HG02840 (cell line): ENCODE results near the gene TNNT2.

Experiments used
- ATAC-seq: cut with Tn5 transposase; IDR thresholded peaks from one replicate; pipeline ENCODE4 v1.9.1; 2021; ENCODE audit warnings: mild to moderate bottlenecking, moderate library complexity, moderate number of reproducible peaks; ENCODE audit not compliant: unreplicated experiment, low FRiP score

The TNNT2 gene

GRCh38 chr1:201336711-201337450, 40.6 kb downstream of the TNNT2 start:
- no peak for ATAC-seq

- ATAC-seq: no peak
Observed at GRCh38 chr1:201335901-201336300, 41.6 kb downstream of the TNNT2 start.

DNA sequence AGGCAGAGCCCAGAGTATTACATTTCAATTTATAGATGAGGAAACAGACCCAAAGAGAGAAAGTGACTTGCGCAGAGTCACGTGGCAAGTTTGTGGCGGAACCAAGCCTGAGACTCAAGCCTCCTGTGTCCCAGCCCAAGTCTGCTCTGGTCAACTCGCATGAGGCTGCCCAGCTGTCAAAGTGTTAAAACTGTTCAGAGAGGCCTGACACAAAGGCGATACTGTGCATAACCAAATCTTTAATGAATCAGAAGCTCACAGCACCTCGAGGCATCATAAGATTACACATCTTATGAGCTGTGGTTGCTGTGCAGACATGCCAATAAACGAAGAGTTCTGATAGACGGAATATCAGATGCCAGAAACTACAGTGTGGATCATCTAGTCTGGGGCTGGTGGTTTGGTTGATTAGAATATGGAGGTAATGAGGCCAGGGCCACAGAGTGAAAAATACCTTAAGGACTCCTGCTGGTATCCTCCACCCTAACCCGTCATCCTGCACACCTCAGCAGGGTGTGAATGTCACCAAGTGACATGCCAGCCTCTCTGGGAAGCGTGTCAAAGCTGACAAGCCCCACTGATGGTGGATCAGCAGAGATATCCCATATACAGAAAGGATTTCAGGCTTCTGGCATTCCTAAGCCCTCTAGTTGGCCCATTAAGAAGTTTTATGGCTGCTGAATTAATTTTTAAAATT, 42.2 kb downstream of the TNNT2 start:
- no peak for ATAC-seq

DNA sequence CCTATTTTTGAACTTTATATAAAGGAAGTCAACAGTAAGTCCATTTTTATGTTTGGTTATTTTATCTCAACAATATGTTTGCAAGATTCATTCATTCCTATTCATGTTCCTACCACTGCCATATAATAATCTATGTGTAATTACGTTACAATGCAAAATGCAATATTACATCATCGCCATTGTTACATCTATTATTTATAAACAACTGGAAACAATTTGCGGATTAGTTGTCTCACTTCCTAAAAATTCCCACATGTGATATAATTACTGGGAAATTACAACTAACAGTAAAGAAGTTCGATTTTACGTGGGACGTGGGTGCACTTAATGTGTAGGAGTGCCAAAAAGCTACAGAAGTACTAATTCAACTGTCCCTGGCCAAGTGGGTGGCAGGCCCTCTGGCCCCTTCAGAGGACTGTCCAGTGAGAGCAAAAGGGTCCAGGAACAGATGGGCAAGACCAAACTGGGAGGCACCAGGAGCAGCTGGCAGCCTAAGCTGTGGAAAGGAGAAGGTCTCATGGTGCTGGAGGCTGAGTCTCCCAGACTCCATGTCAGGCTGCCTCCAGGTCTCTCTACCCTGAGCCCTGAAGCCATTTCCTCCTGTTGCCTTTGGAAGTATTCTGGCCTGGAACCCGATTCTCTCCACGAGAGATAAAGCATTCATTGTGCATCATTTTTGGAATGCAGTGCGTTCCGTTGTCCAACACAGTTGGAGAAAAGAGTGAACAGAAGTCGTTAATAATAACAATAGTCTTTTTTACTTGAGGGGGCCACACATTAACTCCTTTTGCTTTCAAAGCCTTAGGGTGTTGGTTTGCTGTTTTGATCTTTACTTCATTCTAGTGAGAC, 42.9 kb downstream of the TNNT2 start:
- ATAC-seq: no peak

DNA sequence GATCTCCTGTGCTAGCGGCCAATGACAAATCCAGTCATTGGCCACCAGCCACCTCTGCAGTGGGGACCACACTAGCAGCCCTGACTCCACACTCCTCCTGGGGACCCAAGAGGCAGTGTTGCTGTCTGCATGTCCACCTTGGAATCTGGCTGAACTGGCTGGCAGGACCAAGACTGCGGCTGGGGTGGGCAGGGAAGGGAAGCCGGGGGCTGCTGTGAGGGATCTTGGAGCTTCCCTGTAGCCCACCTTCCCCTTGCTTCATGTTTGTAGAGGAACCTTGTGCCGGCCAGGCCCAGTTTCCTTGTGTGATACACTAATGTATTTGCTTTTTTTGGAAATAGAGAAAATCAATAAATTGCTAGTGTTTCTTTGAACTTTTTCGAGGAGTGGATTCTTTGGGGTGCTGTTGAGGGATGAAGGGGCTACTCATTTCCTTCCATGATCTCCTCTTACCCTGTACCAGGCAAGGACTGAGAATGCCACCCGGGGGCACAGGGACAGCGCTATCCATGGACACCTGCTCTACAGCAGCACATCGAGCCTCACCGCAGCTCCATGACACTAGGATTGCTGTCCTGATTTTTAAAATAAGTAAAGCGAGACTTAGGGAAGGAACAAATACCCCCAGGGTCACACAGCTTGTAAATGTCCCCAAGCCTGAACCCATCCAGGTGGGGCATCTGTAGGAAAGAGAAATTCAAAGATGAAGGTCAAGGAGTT, 44.7 kb downstream of the TNNT2 start:
- ATAC-seq: no peak

DNA sequence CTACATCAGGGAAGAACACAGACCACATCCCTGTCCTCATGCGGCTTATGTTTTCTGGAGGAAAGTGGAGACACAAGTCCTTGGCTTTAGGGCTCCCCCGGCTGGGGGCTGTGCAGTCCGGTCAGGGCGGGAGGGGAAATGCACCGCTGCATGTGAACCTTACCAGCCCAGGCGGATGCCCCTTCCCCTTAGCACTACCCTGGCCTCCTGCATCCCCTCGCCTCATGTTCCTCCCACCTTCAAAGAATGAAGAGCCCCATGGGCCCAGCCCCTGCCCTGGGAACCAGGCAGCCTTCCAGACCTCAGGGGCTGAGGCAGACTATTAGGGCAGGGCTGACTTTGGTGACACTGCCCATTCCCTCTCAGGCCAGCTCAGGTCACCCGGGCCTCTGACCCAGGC, 45.5 kb downstream of the TNNT2 start:
- ATAC-seq: no peak

DNA sequence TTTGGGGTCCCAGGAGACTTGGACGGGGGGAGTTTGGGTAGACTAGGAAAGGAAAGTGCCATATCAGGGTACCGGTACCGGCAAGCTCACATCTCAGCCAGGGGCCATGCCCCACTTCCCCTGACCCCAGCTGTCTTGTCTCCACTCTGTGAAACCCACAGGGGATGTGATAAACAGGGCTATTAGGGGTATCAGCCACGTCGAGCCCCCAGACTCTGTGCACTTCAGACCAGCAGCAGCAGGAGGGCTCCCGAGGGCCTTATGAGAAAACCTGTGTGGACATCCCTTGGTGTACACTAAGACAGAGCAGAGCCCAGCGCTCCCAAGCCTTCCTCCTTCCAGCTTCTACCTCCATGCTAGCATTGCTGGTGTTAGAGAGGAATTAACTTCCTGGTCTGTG, 46.3 kb downstream of the TNNT2 start:
- ATAC-seq: no peak

DNA sequence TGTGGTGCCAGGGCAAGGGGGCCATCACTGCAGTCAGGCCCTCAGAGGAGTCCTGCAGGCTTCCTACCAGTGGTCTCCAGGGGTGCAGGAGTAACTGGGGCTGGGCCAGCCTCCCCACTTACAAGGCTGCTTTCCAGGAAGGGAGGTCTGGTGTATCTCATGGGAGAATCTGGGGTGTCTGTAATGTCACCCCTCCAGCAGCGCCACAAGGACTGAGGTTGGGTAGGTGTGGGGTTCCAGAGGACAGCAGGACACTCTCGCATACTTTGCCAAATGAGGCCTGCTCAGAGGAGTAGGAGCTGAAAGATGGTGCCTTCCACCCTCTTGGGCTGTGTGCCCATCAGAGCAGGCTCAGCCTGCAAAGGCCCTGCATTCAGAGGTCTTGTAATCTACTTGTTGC, 46.9 kb downstream of the TNNT2 start:
- ATAC-seq: no peak

- ATAC-seq: no peak
Observed at GRCh38 chr1:201329801-201330200, 47.7 kb downstream of the TNNT2 start.

- ATAC-seq: no peak
Observed at GRCh38 chr1:201329286-201329685, 48.2 kb downstream of the TNNT2 start.

- ATAC-seq: no peak
Observed at GRCh38 chr1:201328576-201328975, 48.9 kb downstream of the TNNT2 start.

DNA sequence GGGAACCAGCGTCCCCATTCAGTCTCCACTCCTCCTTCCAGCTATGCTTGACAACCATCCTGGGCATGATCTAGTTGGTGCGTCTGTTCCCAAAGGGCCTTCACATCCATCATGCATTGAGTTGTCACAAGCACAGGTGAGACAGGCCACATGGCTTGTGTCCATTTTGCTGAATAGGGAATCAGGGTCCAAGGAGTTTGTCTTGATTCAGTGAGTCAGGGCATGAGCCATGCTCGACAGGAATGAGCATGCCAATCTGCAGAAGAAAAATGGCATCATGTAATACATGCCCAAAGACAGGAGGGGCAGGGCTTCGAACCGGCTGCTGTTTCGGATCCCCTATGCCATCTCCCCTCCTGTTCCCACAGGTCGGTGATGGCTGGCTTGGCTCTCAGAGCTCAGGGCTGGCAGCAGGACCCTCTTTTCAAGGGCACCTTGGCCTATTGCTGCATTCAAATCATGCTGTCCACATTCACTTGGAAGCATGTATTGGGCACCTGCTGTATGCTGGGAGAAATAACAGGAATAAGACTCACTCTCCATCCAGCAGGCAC, 49.7 kb downstream of the TNNT2 start:
- ATAC-seq: no peak

DNA sequence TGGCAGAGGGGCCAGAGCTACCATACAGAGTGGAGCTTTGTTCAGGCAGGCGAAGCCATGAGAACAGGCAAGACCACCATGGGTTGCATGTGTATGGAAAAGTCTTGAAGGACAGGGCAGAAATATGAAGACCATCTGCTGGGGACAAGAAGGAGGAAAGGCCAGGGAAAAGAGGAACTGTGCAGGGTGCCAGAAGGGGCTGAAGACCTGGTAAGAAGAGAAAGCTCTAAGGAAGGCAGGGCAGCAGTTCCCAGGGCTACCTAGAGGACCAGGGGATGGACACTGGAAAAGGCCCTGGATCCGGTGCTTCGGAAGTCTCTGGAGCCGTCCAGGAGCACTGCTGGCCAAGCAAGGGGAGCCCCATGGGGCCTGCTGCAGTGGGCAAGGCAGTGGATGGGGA, 50.8 kb downstream of the TNNT2 start:
- no peak for ATAC-seq

DNA sequence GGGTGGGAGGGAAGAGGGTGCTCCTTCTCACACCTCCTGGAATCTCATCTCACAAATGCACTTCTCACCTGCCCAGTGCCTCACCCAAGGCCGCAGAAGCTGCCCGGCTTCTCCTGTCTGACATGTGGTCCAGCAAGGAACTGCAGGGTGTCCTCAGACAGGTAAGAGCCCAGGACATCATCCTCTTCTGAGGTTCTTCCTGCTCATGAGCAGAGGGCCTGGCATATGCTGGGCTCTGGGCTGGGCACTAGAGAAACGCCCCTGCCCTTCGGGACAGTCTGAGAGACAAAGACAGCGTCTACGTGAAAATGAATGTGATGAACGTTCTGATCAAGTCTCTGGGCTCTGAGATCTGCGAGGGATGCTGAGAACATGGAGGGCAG, 51.8 kb downstream of the TNNT2 start:
- ATAC-seq: no peak

GRCh38 chr1:201324821-201325677, 52.4 kb downstream of the TNNT2 start:
- no peak for ATAC-seq

GRCh38 chr1:201324306-201324705, 53.2 kb downstream of the TNNT2 start:
- ATAC-seq: no peak

- no peak for ATAC-seq
Observed at GRCh38 chr1:201322653-201323510, 54.6 kb downstream of the TNNT2 start.

DNA sequence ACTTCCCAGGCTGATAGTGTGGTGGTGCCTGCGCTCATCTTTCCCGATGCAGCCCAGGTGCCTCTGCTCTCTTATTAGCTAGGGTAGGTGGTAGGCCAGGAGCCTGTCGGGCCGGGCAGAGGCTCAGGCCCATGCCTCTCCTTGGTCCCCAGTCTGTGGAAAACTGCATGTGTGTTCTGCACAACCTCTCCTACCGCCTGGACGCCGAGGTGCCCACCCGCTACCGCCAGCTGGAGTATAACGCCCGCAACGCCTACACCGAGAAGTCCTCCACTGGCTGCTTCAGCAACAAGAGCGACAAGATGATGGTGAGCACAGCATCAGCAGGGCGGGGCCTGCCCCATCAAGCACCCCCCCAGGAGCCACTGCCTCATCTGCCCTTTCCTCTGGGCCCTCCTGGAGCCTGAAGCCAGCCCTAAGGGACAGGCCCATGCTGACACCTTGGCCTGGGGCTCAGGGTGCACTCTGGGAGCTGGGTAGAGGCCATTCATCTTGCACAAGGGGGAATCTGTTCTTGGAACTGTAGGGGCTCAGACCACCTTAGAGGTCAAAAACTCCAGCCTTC, 55.6 kb downstream of the TNNT2 start:
- no peak for ATAC-seq
